LNCaP clone FGC (cell line): ENCODE data around the gene FUBP1.

Source experiments
- DNase-seq: peaks from one replicate; pipeline ENCODE4 v3.0.0-alpha.2; 2011; ENCODE audit warnings: low read depth
- H3K4me3 ChIP-seq: 2 replicates; pipeline ENCODE4 v1.5.1; 2011; ENCODE audit warnings: mild to moderate bottlenecking, low read depth, low read length, control low read depth
- TF ChIP-seq, protein P1 (sequence below): IDR thresholded peaks from 2 replicates; pipeline ENCODE4 v1.5.1; 2012; ENCODE audit warnings: mild to moderate bottlenecking; ENCODE audit not compliant: control insufficient read depth, insufficient read depth; ENCODE audit errors: extremely low read depth

The FUBP1 gene

DNA sequence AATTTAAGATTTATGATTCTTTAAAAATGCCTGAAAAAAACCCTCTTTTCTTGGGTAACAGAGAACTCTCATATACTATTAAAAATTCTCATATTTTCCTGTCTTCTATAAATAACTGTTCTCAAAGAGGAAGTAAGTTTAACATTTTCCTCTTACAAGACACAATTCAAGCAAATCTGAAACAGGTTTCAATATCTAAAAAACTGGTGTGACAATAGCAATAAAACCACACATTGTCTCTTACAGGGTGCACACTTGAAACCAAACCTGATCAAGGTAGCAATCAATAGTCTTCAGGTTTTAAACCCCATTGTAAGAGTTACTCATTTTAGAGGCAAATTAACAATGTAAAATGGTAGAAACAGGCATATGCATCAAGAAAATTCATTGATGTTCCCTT, 28.0 kb downstream of the FUBP1 start:
- no peak for DNase-seq
- TF ChIP-seq, protein P1, sequence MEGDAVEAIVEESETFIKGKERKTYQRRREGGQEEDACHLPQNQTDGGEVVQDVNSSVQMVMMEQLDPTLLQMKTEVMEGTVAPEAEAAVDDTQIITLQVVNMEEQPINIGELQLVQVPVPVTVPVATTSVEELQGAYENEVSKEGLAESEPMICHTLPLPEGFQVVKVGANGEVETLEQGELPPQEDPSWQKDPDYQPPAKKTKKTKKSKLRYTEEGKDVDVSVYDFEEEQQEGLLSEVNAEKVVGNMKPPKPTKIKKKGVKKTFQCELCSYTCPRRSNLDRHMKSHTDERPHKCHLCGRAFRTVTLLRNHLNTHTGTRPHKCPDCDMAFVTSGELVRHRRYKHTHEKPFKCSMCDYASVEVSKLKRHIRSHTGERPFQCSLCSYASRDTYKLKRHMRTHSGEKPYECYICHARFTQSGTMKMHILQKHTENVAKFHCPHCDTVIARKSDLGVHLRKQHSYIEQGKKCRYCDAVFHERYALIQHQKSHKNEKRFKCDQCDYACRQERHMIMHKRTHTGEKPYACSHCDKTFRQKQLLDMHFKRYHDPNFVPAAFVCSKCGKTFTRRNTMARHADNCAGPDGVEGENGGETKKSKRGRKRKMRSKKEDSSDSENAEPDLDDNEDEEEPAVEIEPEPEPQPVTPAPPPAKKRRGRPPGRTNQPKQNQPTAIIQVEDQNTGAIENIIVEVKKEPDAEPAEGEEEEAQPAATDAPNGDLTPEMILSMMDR: no peak
- H3K4me3 ChIP-seq: no peak overlapping the region

DNA sequence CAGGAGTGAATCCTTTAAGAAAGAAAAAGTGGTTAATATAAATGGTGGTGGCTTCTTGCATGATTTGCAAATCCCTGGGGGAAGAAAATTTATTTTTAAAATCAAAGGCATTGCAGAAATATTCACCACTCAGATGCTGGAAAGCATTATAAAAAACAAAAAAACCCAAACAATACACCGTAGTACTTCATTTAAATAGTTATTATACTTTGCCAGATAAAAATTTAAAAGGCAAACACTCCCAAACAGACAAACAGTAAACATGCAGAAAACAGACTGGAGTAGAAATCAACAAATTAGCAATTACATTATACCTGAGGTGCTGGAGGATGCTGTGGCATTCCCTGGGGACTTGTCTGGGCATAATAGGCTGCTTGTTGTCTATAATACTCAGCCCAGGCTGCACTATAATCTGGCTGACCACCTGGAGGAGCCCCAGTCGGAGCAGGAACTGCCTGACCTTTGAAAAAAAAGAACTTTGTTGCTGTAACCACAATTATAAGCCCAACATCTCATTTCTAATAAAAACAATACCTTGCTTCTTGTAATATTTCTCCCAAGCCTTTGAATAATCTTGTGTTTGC, 29.9 kb downstream of the FUBP1 start:
- H3K4me3 ChIP-seq: no peak overlapping the region
- no peak for DNase-seq
- TF ChIP-seq, protein P1: peak; percentile 43

DNA sequence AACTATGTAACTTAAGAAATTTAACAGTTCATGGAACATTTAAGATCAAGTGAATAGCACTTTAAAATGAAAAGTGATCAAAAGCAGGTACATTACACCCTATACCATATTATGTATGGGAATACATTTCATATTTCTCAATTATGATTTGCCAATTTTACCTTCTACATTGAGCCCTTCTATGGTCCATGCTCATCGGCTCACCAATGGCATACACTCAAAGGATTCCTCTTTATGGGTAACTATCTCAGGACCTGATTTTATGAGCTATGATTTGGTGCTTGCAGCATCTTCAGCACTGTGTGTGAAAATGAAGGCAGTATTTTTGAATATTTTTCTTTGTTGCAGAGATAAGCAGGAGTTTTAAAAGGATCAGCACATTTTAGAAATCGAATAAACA, 33.5 kb downstream of the FUBP1 start:
- no peak overlapping the region for H3K4me3 ChIP-seq
- DNase-seq: no peak
- TF ChIP-seq, protein P1: no peak

DNA sequence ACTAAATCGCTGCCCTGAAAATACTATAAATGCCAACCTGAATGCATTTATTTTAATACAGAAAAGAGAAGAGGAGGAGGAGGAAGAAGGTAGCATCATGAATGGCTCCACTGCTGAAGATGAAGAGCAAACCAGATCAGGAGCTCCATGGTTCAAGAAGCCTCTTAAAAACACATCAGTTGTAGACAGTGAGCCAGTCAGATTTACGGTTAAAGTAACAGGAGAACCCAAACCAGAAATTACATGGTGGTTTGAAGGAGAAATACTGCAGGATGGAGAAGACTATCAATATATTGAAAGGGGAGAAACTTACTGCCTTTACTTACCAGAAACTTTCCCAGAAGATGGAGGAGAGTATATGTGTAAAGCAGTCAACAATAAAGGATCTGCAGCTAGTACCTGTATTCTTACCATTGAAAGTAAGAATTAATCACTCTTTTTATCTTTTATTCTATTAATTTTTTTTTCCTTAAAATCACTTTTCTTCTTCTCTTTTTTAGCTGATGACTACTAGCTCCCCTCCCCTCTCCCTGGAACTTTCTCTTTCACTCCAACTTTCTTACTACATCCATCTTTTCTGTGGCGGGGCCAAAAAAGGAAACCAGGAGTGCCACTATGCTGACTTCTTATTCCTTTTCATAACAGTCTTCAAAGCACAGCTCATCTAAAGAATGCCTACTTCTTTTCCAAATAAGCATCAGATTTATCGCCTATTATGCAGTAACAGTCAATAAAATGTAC, 36.3 kb downstream of the FUBP1 start:
- TF ChIP-seq, protein P1: no peak
- no peak for DNase-seq

DNA sequence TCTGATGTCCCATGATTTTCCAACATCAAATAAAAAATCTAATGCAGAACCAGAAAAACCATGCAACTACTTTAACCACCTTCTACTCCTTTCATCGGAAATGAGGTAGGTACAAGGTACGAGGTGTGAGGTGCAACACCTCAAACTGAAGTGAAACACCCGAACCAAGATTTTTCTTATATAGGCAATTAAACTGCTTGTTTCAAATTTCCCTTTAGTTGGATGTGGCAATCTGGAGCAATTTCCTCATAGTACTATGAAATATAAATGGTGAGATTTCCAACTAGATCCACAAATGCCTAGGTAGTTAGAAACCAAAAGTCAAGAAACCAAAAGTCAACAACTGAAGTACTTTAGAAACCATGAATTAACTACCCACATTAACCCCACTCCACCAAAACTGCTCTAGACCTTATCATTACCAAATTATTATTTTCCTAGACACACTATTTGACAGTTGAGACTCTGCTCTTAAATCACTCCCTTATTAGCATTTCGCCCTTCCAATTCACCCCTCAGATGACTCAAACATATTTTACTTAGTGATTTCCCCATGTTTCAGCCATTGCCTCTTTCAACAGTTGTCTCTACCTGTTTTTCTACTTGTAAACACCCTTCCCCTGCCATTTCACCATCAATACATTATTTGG, 37.8 kb downstream of the FUBP1 start:
- TF ChIP-seq, protein P1: no peak
- no peak for DNase-seq

More for the DNA sequence above, 36.3 kb downstream of the FUBP1 start:
- no peak overlapping the region for H3K4me3 ChIP-seq

DNA sequence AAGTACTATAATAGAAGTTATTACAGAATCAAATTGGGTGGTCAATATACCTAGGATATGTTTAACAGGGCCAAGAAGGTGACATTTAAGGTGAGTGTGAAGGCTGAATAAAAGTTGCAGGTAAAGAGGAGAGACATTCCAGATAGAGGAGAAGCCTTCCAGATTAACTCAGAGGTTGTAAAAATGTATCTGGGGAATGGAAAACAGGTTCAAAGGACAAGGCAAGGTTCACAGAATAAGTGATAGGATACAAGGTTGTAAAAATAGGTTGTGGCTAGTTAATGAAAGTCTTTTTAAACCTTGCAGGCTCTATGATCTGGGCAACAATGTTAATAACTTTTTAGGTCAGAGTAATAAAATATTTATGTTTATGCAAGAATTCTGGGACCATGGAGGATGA, 40.2 kb downstream of the FUBP1 start:
- no peak for DNase-seq

More for the DNA sequence above, 37.8 kb downstream of the FUBP1 start:
- no peak overlapping the region for H3K4me3 ChIP-seq

More for the DNA sequence above, 40.2 kb downstream of the FUBP1 start:
- TF ChIP-seq, protein P1: no peak
- H3K4me3 ChIP-seq: no peak overlapping the region
